ENCODE data around the gene MAP2K7. TPM values are rescaled to one million over a fixed set of nuclear protein-coding genes. Genes with fewer than 3 reads are reported as not detected.

The MAP2K7 gene
- total and polyA plus RNA-seq, 8 donors = 25.7 to 33.1 (median 30.6) TPM

DNA sequence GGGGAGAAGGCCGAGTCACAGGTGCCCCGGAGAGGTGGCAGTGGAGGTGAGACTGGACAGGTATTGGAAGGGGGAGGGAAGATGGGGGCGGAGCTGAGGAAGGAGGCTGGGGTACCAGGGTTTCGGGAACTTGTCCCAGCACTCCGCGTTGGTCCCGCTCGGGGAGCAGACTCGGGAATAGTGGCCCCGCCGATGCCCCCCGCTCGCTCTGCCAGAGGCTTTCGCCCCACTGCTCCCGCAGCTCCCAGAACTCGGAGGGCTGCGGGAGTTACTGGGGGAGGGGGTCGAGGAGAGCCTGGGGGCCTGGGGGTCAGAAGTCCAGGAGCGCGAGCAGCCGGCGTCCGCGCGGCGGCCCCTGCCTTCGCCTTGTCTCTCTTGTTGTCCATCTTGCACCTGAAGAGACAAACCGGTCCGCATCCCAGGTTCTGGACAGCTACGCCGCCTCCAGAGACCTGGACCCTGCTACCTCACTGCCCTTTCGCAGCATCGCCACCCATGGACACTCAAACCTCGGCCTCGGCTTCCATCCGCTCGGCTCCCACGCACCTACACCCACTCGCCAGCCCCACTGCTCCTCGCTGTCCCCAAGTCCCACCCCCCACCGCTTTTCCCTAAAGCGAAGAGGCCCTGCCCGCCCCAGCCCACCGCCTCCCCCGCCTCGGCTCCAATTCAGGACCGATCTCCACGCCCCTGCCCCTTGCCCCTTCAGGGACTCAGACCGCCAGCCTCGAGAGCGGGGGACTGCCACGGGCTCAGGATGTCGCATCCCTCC, 30.2 kb upstream of the MAP2K7 start:
- Histone ChIP-seq H3K9me3 (no peaks in the 10 kb centered on the region), H3K4me1 (peaks cover 9 to 47% of the 10 kb centered on the region in 2 donors), H3K4me3 (peak overlapping the region; percentile 7 to 35), H3K36me3 (no peaks in the 10 kb centered on the region), H3K27ac (no peak overlapping the region), H3K27me3 (peaks cover 27 to 64% of the 10 kb centered on the region in 2 donors)
- ATAC-seq (no peak), DNase-seq (no peak)
- no peak for TF ChIP-seq CTCF (IDR thresholded peaks at IDR 0.05)
- intact Hi-C loops (cut with DNase I) = no loop called here

DNA sequence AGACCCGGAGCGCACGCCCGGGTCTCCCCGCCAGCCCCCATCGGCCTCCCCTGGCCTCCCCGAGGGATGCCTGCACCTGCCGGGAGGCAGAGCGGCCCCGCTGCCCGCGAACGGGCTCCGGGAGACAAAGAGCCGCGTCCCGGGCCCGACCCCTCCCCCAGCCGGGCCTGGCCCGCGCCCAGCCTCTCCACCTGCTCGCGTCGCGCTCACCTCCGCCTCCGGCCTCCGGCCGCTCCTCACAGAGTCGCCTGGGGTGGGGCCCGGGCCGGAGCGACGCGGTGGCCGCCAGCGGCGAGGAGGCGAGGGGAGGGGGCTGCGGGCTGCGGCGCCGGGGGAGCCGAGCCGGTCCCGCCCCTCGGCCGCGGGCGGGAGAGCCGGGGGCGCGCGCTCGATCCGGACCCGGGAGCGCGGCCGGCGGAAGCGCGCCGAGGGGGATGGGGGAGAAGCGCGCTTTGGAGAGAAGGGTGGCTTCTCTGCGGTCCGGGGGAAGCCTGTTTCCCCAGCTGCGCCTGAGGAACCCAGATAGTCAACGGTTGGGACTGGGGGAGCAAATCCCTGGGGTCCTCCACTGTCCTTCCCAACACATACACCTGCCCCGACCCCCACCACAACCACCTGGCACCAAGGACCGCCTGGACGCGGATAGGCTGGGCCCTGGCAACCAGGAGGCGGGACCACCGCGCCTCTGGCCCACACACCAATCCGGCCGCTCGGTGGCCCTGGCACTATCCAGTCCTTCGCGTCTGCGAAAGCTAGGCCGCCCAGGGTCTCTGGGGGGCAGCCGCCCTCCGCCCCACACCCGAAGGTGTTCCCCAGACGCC, 29.4 kb upstream of the MAP2K7 start, which contains the start of gene PRR36:
Gene PRR36 (minus strand): TSS at position 315 of the 821 bp plus-strand sequence. CDS start 701 bp downstream, outside the sequence.
- no peaks in the 10 kb centered on the region for H3K36me3 ChIP-seq
- peak within 1 kb of the TSS; percentile 7 to 35 for H3K4me3 ChIP-seq
- no peak for TF ChIP-seq CTCF (IDR thresholded peaks at IDR 0.05)
- peaks cover 3 to 39% of the 10 kb centered on the region in 2 donors for H3K4me1 ChIP-seq
- H3K9me3 ChIP-seq = no peaks in the 10 kb centered on the region
- H3K27me3 ChIP-seq = peaks cover 27 to 56% of the 10 kb centered on the region in 2 donors
- peak; percentile 53 for ATAC-seq
- no peak within 1 kb of the TSS for H3K27ac ChIP-seq
- intact Hi-C loops (cut with DNase I) = no loop called here
- peak in 1 of 4 donors; percentile 82 for DNase-seq

DNA sequence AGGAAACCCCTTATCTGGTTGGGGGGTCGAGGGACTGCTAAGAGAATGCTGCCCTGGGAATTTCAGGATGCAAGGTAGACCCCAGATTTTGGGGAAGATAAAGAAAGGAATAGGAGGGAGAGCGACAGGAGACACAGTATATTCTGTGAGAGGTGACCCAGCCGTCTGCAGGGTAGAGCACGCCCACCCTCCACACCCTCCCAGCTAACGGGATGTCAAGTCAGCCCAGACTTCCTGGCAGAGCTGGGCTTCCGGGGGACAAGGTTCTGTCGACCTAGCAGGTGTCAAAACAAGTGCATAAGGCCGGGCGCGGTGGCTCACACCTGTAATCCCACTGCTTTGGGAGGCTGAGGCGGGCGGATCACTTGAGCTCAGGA, 28.8 kb upstream of the MAP2K7 start:
- no peak for DNase-seq
- TF ChIP-seq CTCF (IDR thresholded peaks at IDR 0.05) = no peak
- no peaks in the 10 kb centered on the region for H3K9me3 ChIP-seq
- H3K4me3 ChIP-seq = peak overlapping the region in 1 of 2 donors; percentile 35
- peaks cover 3 to 33% of the 10 kb centered on the region in 2 donors for H3K4me1 ChIP-seq
- peaks cover 27 to 53% of the 10 kb centered on the region in 2 donors for H3K27me3 ChIP-seq
- no peak overlapping the region for H3K27ac ChIP-seq
- no peaks in the 10 kb centered on the region for H3K36me3 ChIP-seq
- ATAC-seq = no peak
- intact Hi-C loops (cut with DNase I) = no loop called here

DNA sequence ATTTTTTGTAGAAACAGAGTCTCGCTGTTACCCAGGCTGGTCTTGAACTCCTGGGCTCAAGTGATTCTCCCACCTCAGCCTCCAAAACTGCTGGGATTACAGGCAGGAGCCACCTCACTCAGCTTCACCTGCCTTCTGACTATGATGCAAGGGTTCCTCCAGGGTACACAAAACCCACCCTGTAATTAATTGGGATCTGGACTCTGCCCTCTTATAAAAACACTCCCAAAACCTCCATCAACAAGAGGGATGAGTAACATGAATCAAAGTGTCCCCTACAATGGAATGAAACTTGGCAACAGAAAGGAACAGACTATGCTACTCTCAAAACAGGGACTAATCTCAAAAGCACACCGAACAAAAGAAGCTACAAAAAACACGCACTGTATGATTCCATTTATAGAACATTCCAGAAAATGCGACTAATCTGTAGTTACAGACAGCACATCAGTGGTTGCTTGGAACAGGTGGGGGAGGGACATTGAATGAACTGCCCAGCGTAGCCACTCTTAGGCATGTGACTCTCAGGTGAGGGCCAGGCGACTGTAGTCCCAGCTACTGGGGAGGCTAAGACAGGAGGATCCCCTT, 26.3 kb upstream of the MAP2K7 start:
- peaks cover 25 to 46% of the 10 kb centered on the region in 2 donors for H3K27me3 ChIP-seq
- TF ChIP-seq CTCF (IDR thresholded peaks at IDR 0.05) = no peak
- no peaks in the 10 kb centered on the region for H3K9me3 ChIP-seq
- no peak overlapping the region for H3K4me3 ChIP-seq
- DNase-seq (no peak), ATAC-seq (no peak)
- H3K27ac ChIP-seq = no peak overlapping the region
- intact Hi-C loops (cut with DNase I) = no loop called here
- H3K36me3 ChIP-seq = no peaks in the 10 kb centered on the region
- H3K4me1 ChIP-seq = peaks cover 1 to 17% of the 10 kb centered on the region in 2 donors

All from left lung (tissue), 10 donors.